ENCODE measurements around the gene SLC25A26.
A peak's percentile ranks its signal among the peaks of the same experiment; 100 is the strongest.

Gene SLC25A26

DNA sequence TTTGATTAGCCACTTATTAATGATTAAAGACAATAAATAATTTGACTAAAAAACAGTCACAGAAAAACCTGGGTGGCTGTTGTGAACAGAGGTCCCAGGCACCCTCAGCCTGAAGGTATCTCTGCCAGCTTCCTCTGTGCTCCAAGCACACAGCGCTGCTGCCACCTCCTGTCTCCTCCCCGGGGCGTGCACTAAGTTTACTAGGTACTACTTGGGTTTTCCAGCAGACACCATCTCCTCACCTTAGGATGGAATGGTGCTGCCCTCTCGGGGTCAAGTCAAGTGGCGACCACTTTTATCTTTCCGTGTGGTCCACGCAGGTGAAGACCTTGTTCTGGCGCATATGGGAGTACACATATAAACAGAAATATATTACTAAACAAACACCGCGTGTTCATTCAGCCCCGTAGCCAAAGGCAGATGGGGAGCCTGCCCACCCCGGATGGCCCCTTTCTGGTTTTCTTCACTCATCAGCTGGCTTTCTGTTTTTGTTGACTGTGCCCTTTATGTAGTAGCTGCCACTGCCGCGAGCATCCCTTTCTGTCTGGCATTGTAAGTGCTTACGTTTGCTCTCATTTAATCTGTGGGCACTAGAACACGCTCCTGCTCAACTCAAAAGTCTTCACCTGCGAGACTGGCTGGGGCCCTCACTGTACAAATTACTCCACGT is 152.0 kb downstream of the SLC25A26 start:
- DNase-seq (ENCODE audit: low read depth in 2 of 2): no peak

DNA sequence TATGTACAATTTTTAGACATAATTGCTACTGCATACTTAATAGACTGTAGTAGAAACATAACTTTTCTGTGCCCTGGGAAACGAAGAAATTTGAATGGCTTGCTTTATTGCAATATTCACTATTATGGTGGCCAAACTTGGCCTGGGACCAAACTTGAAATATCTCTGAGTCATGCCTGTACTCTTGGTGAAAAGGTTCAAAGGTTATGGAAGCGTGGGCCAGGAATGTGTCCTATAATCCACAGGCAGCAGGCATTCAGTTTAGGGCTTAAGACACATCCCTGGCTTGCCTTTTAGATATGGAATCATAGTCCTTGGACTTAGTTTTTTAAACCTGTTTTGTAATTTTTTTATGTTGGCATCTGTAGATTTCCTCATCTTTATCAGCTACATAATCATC is 155.8 kb downstream of the SLC25A26 start:
- DNase-seq (ENCODE audit: low read depth in 2 of 2): no peak

DNA sequence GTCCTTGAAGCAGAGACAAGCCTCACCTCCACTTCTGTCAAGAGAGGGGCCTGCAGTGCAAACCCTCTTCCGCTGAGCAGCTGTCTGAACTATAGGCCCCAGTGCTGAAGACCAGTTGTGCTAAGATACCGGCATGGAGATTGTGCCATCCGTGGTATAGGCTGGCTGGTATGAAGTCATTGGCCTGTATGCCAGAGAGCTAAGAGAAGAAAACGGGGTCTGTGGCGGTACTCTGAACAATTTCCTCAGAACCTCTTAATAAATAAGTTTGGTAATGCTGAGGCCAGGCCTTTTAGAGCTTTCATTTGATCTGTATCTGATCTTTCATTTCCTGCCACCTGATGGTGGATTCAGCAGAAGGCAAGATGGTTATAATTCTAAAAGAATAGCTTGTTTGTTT is 157.0 kb downstream of the SLC25A26 start:
- DNase-seq (ENCODE audit: low read depth in 2 of 2): no peak

DNA sequence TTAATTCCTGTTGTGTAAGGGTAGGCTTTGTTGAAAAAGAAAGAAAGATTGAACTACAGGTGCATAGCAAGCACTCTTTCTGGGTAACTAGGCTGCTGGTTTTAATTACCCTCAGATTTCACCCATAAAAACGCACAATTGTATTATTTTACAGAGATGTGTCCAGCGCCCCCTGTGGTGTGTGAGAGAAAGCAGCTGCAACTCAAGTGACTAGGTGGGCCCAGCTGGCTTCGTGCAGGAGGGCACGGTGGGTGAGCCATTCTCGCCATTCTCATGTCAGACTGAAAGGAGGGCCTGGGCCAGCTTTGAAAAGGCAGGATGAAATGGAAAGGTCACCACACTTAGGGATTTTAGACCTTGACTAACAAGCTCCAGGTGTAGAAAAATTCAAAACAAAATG is 157.5 kb downstream of the SLC25A26 start:
- no peak for DNase-seq (ENCODE audit: low read depth in 2 of 2)

DNA sequence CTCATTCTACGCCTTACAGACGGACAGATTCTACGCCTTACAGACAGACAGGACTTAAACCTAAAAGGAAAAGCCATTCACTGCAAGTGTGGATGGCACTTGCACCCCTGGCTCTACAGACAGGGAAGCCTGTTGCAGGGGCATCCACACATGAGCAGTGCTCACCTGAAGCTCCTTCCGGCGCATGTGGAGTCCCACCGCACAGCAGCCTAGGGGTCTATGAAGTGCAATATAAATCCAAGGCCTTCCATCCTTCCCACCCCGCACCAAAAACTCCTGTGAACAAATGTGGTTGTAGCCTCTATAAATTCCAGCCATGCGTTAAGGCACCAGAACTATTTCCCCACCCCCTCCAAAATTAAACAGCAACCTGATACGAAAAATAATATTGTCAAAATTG is 158.8 kb downstream of the SLC25A26 start:
- no peak for DNase-seq (ENCODE audit: low read depth in 2 of 2)

DNA sequence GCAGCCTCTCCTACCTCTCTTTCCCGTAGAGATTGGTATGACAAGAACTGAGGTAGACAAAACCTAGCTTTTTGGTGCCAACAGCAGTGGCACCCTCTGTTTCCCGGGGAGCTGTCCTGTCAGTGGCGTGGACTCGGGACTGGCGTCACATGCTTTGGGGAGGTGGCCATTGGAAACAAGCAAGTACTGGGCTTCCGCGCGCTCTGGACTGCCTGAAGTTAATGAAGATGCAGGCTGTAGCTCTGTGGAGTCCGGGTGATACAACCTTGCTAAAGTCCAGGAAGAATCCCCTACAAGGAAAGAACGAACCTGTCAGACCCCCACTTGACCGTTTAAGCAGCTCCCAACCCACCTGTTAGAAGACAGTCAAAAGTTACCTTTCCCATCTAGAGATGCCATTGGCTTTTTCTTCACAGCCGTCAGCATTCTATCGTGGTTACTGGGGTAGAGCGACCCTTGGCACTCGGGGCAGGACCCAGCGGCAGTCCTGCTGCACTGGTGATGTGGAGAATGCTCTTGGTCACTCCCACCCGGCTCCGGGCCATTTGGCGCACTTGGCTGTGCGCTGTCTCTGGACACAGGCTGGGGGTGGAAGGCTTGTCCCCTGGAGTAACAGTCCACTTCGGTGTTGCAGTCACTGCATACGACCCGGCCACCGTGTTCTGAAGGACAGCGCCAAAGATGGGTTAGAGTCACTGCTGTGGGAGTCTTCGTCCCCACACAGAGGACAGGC is 159.6 kb downstream of the SLC25A26 start:
- no peak for DNase-seq (ENCODE audit: low read depth in 2 of 2)

DNA sequence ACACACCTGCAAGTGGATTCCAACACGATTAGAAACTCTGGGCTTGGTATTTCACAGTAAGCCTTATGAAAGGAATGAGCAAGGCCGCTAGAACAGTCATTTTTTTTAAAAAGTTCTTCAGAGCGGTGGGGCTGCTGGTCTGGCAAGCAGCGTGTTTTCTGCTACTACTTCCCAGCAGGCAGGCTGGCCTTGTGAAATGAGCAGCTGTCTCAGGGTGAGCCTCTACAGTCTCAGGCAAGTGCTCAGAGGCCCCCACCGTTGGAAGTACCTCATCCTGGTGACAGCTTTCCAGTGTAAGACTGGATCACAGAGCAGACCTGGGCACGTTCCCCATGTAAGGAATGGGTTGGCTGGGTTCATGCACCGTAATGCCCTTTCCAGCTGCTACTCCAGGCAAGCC is 160.8 kb downstream of the SLC25A26 start:
- no peak for DNase-seq (ENCODE audit: low read depth in 2 of 2)

DNA sequence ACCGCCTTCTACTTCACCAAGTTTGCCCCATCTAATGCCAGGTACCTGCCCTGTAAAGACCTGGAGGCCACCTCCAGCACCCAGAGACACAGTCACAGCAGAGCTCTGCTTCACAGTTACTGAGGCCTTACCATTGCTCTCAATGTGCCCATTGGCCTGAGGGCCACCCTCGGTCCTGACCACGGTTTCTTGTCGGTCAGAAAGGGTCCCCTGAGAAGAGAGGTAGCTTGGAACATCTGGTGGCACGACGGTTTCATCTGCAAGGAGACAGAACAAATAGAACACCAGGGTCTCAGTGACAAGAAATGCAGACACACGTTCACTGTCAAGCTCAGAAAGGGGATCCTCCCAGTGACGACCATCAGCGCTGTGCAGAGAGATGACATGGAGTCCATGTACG is 161.3 kb downstream of the SLC25A26 start:
- DNase-seq (ENCODE audit: low read depth in 2 of 2): no peak

DNA sequence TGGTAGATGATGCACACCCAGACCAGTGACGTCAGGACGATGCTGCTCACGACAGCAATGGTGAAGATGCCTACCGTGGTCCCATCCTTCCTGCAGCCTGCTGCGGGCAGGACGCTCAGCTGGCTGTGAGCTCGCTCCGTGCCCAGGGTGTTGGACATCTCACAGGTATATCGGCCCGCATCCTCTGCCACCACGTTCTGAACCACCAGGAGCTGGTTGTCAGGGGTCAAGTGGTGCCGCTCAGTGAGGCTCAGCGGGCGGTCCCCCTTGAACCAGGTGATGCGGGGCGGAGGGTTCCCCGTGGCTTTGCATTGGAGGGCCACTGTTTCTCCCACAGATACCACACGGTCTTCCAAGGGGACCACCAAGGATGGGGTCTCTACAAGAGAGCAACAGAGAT is 162.2 kb downstream of the SLC25A26 start:
- DNase-seq (ENCODE audit: low read depth in 2 of 2): no peak

DNA sequence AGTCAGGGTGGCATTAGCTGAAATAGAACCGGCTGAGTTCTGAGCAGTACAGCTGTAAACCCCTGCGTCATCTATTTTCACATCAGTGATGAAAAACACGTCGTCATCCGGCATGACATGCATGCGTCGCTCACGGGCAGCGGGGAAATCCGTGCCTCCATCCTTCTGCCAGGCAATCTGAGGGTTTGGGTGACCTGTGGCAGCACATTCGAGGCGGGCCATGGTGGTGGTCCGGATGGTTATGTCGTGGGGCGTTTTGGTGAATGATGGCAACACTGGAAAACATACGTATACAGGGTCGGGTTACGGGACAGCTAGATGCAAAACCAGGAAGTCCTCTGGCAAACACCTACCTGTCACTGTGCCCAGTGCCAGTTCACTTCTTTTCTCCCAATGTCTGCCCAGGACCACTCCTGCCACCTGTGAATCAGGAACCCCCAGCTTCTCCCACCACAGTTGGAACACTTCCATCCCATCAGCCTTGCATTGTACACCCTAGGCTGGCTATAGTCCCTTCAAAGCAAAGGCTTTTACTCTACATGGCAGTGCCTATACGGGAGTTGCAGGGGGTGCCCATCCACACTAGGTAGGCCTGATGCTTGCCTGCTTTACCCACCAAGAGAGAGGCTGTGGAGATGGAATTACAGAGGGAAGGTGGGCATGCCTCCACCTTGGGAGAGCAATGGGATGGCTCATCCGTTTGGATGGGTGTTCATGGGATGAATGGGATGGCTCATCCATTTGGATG is 163.4 kb downstream of the SLC25A26 start:
- DNase-seq (ENCODE audit: low read depth in 2 of 2): no peak

DNA sequence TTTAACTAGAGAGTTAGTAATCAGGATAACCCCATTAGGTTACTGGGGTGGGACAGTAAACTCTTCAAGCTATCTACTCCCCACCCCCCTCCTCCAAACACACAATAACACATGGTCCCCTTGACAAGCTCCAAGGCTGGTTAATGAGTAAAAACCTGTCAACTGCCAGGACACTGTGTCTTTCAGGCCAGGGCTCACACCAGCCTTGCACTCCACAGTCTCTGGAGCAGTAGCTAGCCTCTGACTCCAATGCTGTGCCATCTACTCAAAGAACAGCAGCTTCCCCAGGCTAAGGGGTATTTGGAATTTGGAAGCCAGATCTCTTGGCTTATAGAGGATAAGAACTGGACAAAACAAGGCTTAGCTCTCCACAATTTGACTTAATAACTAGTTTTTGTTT is 164.3 kb downstream of the SLC25A26 start:
- no peak for DNase-seq (ENCODE audit: low read depth in 2 of 2)

DNA sequence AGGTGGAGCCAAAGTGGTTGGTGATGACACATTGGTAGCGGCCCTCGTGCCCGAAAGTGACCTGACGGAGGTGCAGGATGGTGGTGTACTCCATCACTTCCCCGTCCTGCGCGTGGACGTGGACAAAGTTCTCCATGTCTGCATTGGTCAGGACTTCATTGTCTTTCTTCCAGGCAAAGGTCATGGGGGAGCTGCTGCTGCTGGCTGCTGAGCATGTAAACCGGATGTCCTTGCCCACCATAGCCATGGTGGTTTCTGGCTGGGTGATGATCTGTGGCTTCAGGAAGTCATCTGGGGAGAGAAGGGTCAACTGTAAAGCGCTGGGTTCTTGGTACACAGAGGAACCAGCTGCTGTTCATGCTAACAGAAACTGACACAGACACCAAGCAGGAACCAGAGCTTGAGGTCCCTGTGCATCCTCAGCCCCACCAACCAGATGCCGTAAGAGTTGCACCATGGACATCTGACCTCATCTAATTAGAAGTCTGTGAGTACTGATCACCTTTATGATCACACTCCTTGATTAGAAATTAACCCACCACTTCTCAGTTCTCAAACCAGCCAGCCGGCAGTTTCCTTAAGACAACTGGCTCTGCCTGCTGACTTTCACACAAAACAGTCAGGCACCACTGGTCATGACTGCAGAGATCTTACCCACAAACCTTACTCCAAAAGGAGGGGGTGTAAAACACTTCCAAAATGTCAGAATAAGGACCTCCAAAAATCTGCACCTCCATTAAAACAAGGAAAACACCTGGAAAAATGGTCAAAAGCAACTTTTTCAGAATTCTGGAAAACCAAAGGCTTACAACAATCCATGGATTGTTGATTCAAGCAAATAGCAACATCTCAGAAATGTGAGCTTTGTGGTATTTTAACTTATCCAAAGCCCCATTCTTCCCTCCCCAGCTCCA is 165.5 kb downstream of the SLC25A26 start:
- no peak for DNase-seq (ENCODE audit: low read depth in 2 of 2)

DNA sequence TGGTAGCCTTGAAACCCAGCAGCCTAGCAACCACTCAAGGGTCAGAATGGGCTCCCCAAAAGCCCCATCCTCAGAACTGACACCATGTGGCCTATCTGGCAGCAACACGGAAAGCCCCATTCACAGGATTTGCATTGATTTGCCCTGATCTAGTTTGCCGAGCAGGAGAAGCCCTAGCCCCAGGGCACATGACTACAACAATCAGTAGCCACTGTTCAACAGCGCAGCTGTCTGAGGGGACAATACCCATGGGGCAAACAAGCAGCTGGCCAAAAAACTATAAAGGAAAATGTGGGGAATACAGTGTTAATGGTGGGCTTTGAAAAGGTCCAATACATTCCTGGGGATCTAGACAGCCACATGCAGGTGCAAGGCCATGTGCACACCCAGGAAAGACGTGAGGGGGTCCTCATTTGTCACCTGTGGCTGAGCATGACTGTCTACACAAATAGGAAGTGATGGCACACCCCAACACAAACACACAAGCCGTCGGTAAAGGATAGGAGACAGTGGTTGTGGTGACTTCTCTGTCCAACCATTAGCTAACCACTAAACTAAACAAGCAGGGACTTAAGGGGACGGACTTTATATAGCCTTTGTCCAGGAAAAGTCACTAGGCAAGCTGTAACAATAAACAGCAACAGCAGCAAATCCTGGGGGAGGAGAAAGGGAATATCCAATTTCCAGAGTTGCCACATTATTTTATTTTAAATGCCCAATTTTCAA is 166.3 kb downstream of the SLC25A26 start:
- DNase-seq (ENCODE audit: low read depth in 2 of 2): no peak

DNA sequence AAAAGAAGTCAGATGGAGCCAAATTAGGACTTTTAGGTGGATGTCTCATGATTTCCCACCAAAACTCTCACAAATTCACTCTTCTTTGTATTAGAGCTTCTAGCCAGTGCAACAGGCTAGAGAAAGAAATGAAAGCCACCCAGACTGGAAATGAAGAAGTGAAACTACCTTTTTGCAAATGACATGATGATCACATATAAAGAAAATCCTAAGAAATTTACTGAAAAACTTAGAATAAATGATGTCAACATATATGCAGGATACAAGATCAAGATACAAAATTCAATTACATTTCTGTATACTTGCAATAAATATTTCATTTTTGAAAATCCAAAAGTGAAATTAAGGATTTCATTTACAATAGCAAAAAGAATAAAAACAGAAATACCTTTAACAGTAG is 169.2 kb downstream of the SLC25A26 start:
- no peak for DNase-seq (ENCODE audit: low read depth in 2 of 2)

DNA sequence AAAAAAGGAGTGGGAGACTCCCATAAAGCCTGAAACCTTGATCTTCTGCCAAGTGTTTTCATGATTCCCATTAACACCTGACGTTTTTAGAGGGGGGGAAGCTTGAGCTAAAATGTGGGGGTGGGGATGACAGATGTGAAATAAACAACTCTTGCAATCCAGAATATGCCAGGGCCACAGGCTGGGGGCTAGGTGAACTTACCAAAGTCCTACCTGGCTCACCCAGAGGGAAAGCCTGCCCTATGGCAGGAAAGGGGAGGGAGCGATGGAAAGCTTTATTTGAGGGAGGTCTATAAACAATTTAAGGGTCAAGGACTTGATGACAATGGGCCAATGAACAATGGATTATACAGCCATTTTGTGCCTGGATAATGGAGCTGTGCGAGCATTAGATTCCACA is 171.7 kb downstream of the SLC25A26 start:
- no peak for DNase-seq (ENCODE audit: low read depth in 2 of 2)

DNA sequence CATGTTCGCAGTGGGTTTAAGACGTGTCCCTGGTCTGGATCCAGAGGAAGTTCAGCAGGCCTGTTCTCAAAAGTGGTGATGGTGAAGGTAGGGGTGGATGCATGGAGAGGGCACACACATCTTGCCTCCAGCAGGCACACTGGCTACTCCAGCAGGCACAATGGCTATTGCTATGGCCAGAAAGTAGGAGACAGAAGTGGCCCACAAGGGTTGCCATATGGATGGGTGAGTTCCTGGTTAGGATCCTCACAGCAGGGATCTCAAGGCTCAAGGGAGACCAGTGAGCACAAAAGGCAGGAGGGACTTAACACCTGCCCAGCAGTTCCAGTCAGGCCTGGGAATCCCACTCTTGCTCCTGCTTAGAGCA is 172.1 kb downstream of the SLC25A26 start:
- no peak for DNase-seq (ENCODE audit: low read depth in 2 of 2)

DNA sequence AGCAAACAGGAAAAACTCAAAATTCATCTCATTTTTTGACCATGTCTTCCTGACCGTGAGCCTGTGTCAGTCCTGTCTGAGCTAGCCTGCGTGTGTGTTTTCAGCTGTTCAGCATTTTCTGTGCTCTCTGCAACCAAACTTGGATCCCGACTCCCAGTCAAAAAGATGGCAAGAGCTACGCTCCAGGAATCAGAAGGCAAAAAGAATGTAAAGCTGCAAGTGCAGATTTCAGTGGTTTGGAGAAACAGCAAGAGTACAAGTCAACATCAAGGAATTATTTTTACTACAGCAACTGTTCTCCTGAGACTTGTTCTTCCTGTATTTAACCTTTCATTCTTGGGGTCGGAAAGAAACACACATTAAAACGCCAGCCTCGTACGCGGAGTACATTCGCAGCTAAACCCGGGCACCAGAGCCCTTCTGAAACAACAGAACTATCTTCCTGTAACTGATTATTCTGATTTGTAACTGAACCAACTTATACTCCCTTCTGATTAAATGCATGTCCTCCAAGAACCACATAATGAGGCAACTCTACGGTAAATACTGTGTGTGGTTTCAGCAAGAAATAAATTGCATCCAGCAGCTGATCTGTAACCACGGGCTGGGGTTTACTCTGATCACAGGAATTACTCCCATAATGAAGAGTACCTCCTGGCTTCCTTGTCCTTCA is 172.7 kb downstream of the SLC25A26 start:
- no peak for DNase-seq (ENCODE audit: low read depth in 2 of 2)

DNA sequence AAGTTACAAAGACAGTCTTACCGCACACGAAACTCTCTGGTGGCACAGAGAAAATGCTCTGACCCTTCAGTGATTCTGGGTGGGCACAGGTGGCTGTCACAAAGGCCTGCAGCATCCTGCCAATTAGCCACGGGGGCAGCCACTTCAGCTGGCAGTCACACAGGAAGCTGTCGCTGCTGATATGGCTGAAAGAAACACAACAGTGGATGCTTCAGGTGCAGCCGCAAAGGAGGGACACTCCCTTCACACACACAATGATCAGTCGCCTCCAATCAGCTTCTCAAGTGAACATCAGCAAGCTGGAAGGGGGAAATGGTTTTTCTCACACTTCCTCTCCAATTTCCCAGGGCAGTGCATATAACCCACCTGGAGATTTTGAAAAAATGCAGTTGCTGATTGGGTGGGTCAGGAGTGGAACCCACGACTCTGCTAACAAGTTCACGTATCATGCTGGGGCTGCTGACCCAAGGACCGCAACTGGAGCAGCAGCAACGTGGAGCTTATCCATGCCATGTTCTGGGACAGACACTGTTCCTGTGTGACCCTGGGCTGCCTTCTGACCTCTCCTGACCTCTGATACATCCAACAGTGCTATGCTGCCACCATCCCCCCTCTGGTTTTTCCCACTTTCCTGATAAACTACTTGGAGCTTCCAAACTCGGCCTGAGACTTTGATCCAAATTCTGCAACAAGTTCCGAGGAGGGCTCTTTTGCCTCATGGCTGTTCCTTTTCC is 173.4 kb downstream of the SLC25A26 start:
- peak in 1 of 2 donors; percentile 24 for DNase-seq (ENCODE audit: low read depth in 2 of 2)

DNA sequence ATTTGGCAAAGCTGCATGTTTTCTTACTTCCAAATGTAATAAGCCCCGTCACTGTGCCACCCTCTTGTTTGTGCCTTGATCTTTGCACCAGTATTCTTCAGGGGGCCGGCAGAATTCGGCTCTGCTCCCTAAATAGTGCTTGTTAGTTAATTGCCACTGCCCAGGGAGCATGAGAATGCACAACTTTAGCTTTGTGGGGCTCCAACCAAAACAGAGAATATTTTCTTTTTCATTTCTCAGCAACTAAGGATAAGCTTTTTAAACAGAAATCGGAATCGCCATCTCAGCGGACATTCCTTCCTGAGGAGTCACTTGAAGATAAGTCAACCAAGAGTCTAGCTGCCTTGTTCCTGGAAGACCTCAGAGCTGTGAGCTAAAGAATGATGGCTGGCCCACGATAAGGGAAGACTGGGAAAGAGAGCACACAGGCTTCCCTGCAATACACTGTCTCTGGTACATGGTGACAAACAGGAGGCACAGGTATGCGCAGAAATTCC is 174.0 kb downstream of the SLC25A26 start:
- DNase-seq (ENCODE audit: low read depth in 2 of 2): no peak

DNA sequence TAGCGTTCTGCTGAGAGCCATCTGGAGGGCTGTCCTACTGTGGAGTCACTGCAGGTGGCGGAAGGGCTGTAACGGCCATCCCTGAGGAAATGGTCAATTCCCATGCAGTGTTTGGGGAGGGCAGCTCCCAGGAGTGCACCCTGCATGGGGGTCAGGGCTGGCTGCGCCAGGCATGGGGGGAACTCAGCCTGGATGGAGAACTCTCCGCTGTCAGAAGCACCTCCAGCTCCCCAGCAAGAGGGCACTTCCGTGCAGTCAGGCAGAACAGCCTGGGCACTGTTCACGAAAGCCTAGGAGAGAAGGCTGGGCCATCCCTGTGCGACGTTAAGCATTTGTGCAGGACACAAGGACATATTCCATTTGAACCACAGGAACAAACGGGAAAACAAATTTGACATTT is 174.8 kb downstream of the SLC25A26 start:
- DNase-seq (ENCODE audit: low read depth in 2 of 2): no peak

Measured in stimulated activated CD4-positive, alpha-beta T cell treated with anti-CD3 and anti-CD28 coated beads, Interleukin-1b, Interleukin-23, amount 100 ng/mL, for 4 hours (primary cell).